Subcutaneous abdominal adipose tissue (tissue), 5 donors: Measurements from ENCODE around the gene GNG10.

Source experiments
- H3K27ac ChIP-seq: one replicate; pipeline ENCODE4 v1.7.0; 2013; ENCODE audit warnings: low read depth, mild to moderate bottlenecking, inconsistent platforms, low read length, moderate library complexity
- H3K27me3 ChIP-seq, 5 donors: one replicate each; pipeline ENCODE4 v1.7.0; 2013; ENCODE audit warnings: low read length in 5 of 5, inconsistent platforms in 1 of 5; ENCODE audit not compliant: control insufficient read depth in 5 of 5, insufficient read depth in 4 of 5
- H3K36me3 ChIP-seq, 5 donors: one replicate each; pipeline ENCODE4 v1.7.0; 2013; ENCODE audit warnings: low read length in 5 of 5; ENCODE audit not compliant: control insufficient read depth in 5 of 5, insufficient read depth in 5 of 5
- H3K4me1 ChIP-seq, 5 donors: one replicate each; pipeline ENCODE4 v1.7.0; 2013; ENCODE audit warnings: low read length in 5 of 5, mild to moderate bottlenecking in 3 of 5, moderate library complexity in 1 of 5; ENCODE audit not compliant: control insufficient read depth in 5 of 5, insufficient read depth in 5 of 5
- H3K4me3 ChIP-seq, 5 donors: one replicate each; pipeline ENCODE4 v1.7.0; 2013; ENCODE audit warnings: low read length in 5 of 5, low read depth in 1 of 5
- H3K9ac ChIP-seq, 5 donors: one replicate each; pipeline ENCODE4 v1.7.0; 2013; ENCODE audit warnings: low read length in 5 of 5, mild to moderate bottlenecking in 4 of 5, moderate library complexity in 3 of 5
- H3K9me3 ChIP-seq, 5 donors: one replicate each; pipeline ENCODE4 v1.7.0; 2013; ENCODE audit warnings: low read length in 5 of 5; ENCODE audit not compliant: control insufficient read depth in 5 of 5
- donor health status: healthy.
- donor health status: healthy.
- donor health status: healthy.
- donor health status: healthy.
- donor health status: healthy.

Gene GNG10

GRCh38 chr9:111630964-111631213 lies 30.5 kb upstream of the GNG10 start:
- H3K36me3 ChIP-seq = no peaks in the 10 kb centered on the region
- peaks cover 0 to 45% (median 41%) of the 10 kb centered on the region in 5 donors for H3K4me1 ChIP-seq
- H3K4me3 ChIP-seq = peak overlapping the region; percentile 72 to 98 (median 92)
- H3K27me3 ChIP-seq = no peaks in the 10 kb centered on the region
- H3K9ac ChIP-seq = peak overlapping the region; percentile 12 to 98 (median 96)
- peak overlapping the region; percentile 96 for H3K27ac ChIP-seq
- no peaks in the 10 kb centered on the region for H3K9me3 ChIP-seq

GRCh38 chr9:111631214-111631971 lies 30.0 kb upstream of the GNG10 start, which contains the start of gene DNAJC25:
Gene DNAJC25, plus strand, starts transcription at chr9:111631334. Its CDS starts 74 bp downstream, at chr9:111631408.
- peaks cover 0 to 46% (median 41%) of the 10 kb centered on the region in 5 donors for H3K4me1 ChIP-seq
- peak within 1 kb of the TSS; percentile 72 to 98 (median 92) for H3K4me3 ChIP-seq
- H3K27ac ChIP-seq = peak within 1 kb of the TSS; percentile 96
- H3K27me3 ChIP-seq = no peaks in the 10 kb centered on the region
- H3K36me3 ChIP-seq = no peaks in the 10 kb centered on the region
- H3K9ac ChIP-seq = peak within 1 kb of the TSS; percentile 96 to 98 (median 98)
- no peaks in the 10 kb centered on the region for H3K9me3 ChIP-seq

GRCh38 chr9:111632060-111632459 lies 29.3 kb upstream of the GNG10 start:
- H3K36me3 ChIP-seq = no peaks in the 10 kb centered on the region
- H3K9me3 ChIP-seq = no peaks in the 10 kb centered on the region
- H3K4me1 ChIP-seq = peaks cover 0 to 45% (median 41%) of the 10 kb centered on the region in 5 donors
- H3K9ac ChIP-seq = peak overlapping the region; percentile 96 to 98 (median 98)
- H3K4me3 ChIP-seq = peak overlapping the region; percentile 72 to 96 (median 82)
- H3K27me3 ChIP-seq = no peaks in the 10 kb centered on the region
- peak overlapping the region; percentile 96 for H3K27ac ChIP-seq

- Histone ChIP-seq H3K27ac (peak overlapping the region; percentile 96), H3K4me1 (peaks cover 0 to 51% (median 41%) of the 10 kb centered on the region in 5 donors), H3K36me3 (no peaks in the 10 kb centered on the region), H3K9ac (peak overlapping the region in 3 of 5 donors; percentile 18 to 98 (median 42)), H3K27me3 (no peaks in the 10 kb centered on the region), H3K9me3 (no peaks in the 10 kb centered on the region), H3K4me3 (peak overlapping the region in 3 of 5 donors; percentile 17 to 82 (median 72))
These were observed 28.6 kb upstream of the GNG10 start for GRCh38 chr9:111632695-111633388.

GRCh38 chr9:111633389-111633736 lies 28.0 kb upstream of the GNG10 start:
- H3K27me3 ChIP-seq = no peaks in the 10 kb centered on the region
- H3K4me3 ChIP-seq = no peak overlapping the region

GRCh38 chr9:111634860-111635259 lies 26.5 kb upstream of the GNG10 start:
- H3K27ac ChIP-seq = no peak overlapping the region
- no peak overlapping the region for H3K9ac ChIP-seq
- H3K4me3 ChIP-seq = no peak overlapping the region
- no peaks in the 10 kb centered on the region for H3K27me3 ChIP-seq
- peaks cover 0 to 51% (median 41%) of the 10 kb centered on the region in 5 donors for H3K4me1 ChIP-seq
- no peaks in the 10 kb centered on the region for H3K9me3 ChIP-seq
- no peaks in the 10 kb centered on the region for H3K36me3 ChIP-seq

More at GRCh38 chr9:111633389-111633736, 28.0 kb upstream of the GNG10 start:
- Histone ChIP-seq H3K9me3 (no peaks in the 10 kb centered on the region), H3K4me1 (peaks cover 0 to 51% (median 41%) of the 10 kb centered on the region in 5 donors), H3K36me3 (no peaks in the 10 kb centered on the region), H3K9ac (peak overlapping the region in 1 of 5 donors; percentile 18), H3K27ac (no peak overlapping the region)

GRCh38 chr9:111637421-111637950 lies 23.9 kb upstream of the GNG10 start:
- Histone ChIP-seq H3K36me3 (no peaks in the 10 kb centered on the region), H3K9me3 (no peaks in the 10 kb centered on the region), H3K9ac (no peak overlapping the region), H3K27ac (no peak overlapping the region), H3K4me1 (peaks cover 0 to 32% (median 21%) of the 10 kb centered on the region in 5 donors), H3K4me3 (no peak overlapping the region), H3K27me3 (no peaks in the 10 kb centered on the region)

GRCh38 chr9:111644195-111644772 lies 17.1 kb upstream of the GNG10 start:
- Histone ChIP-seq H3K4me3 (no peak overlapping the region), H3K4me1 (peaks cover 0 to 10% (median 5%) of the 10 kb centered on the region in 5 donors), H3K9me3 (no peaks in the 10 kb centered on the region), H3K27ac (no peak overlapping the region), H3K36me3 (peaks cover 0 to 15% (median 6%) of the 10 kb centered on the region in 5 donors), H3K9ac (no peak overlapping the region), H3K27me3 (no peaks in the 10 kb centered on the region)

- no peak overlapping the region for H3K27ac ChIP-seq
- H3K4me1 ChIP-seq = peaks cover 0 to 10% (median 5%) of the 10 kb centered on the region in 5 donors
- H3K36me3 ChIP-seq = peaks cover 4 to 28% (median 13%) of the 10 kb centered on the region in 5 donors
- no peaks in the 10 kb centered on the region for H3K9me3 ChIP-seq
- no peak overlapping the region for H3K4me3 ChIP-seq
- H3K27me3 ChIP-seq = no peaks in the 10 kb centered on the region
- no peak overlapping the region for H3K9ac ChIP-seq
These were observed 15.6 kb upstream of the GNG10 start for GRCh38 chr9:111645806-111646205.
